DND-41 (cell line): ENCODE results near the gene DSTN.

ENCODE experiments used
- ATAC-seq: fragments of 200-7000 bp; cut with Tn5 transposase; 3 replicates; pipeline ENCODE4 v1.9.1; 2021; ENCODE audit warnings: low read depth; ENCODE audit not compliant: insufficient read depth
- DNase-seq: peaks from one replicate; pipeline ENCODE4 v3.0.0-alpha.2; 2020
- H2AFZ ChIP-seq: 2 replicates; pipeline ENCODE4 v1.6.0; 2012; ENCODE audit warnings: low read depth, low read length
- H3K27ac ChIP-seq: 2 replicates; pipeline ENCODE4 v1.5.1; 2012; ENCODE audit warnings: low read length, inconsistent platforms
- H3K27me3 ChIP-seq: fragments of 200-600 bp; sonication (generic); 2 replicates; pipeline ENCODE4 v1.6.0; 2012; ENCODE audit warnings: low read length, mild to moderate bottlenecking, inconsistent platforms; ENCODE audit not compliant: insufficient read depth, poor library complexity
- H3K36me3 ChIP-seq: 2 replicates; pipeline ENCODE4 v1.5.1; 2012; ENCODE audit warnings: low read length, inconsistent platforms; ENCODE audit not compliant: insufficient read depth
- H3K4me1 ChIP-seq: 2 replicates; pipeline ENCODE4 v1.5.1; 2012; ENCODE audit warnings: mild to moderate bottlenecking, low read length; ENCODE audit not compliant: insufficient read depth
- H3K4me2 ChIP-seq: 2 replicates; pipeline ENCODE4 v1.6.0; 2012; ENCODE audit warnings: mild to moderate bottlenecking, moderate library complexity, low read length, inconsistent platforms; ENCODE audit not compliant: insufficient read depth
- H3K4me3 ChIP-seq, 2 experiments: fragments of 200-600 bp in 1 of 2; shearing (Covaris generic) in 1 of 2; 2 replicates each; pipeline ENCODE4 v1.5.1; 2012 to 2016; ENCODE audit warnings: inconsistent platforms in 2 of 2, low read length in 2 of 2, mild to moderate bottlenecking in 2 of 2, low read depth in 1 of 2, moderate library complexity in 1 of 2
- H3K79me2 ChIP-seq: 2 replicates; pipeline ENCODE4 v1.6.0; 2012; ENCODE audit warnings: low read length, inconsistent platforms; ENCODE audit not compliant: insufficient read depth
- H3K9ac ChIP-seq: 2 replicates; pipeline ENCODE4 v1.6.0; 2012; ENCODE audit warnings: low read depth, mild to moderate bottlenecking, inconsistent platforms, low read length, moderate library complexity
- H3K9me3 ChIP-seq: 2 replicates; pipeline ENCODE4 v1.5.1; 2012; ENCODE audit warnings: low read length, moderate library complexity, mild to moderate bottlenecking, inconsistent platforms; ENCODE audit not compliant: insufficient read depth, severe bottlenecking
- H4K20me1 ChIP-seq: 2 replicates; pipeline ENCODE4 v1.6.0; 2012; ENCODE audit warnings: low read length; ENCODE audit not compliant: insufficient read depth
- EZH2 ChIP-seq: IDR thresholded peaks from 3 replicates; pipeline ENCODE4 v1.6.1; 2012; ENCODE audit warnings: borderline replicate concordance, low read depth, mild to moderate bottlenecking, moderate library complexity, low read length, inconsistent platforms; ENCODE audit not compliant: severe bottlenecking
- TF ChIP-seq, protein P1 (sequence below): IDR thresholded peaks from 2 replicates; pipeline ENCODE4 v1.5.1; 2012; ENCODE audit warnings: borderline replicate concordance, low read length, moderate library complexity, mild to moderate bottlenecking; ENCODE audit not compliant: poor library complexity, severe bottlenecking; ENCODE audit errors: extremely low read depth

DSTN gene

DNA sequence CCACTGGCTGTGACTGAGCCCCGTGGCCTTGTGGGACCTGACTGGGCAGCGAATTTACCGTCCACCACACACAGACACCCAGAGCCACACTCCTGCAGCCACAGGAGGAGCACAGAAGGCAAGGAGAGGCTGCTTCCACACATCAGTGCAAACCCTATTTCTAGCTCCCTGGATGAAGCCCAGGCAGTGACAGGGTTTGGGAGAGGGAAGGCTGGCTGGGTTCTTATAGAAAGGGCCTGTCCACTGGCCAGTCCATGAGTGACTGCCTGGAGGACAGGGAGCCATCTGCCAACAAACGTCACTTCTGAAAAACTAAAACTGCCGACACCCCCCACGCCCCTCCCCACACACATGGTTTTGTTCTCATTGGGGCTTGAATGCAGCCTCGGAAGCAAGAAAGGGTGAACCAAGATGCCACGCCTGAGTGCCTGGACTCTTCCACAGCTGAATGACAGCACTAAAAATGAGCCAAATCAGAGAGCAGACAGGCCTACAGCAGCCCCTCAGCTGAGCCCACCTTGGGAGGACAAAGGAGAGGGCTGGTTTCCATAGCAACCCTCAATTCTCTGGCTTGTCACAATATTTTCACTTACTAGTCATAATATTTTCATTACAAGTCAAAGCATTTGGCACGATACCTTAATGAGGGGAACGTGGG is 73.8 kb downstream of the DSTN start:
- no peak overlapping the region for H3K9ac ChIP-seq
- no peak for DNase-seq
- H2AFZ ChIP-seq = no peak overlapping the region
- no peak overlapping the region for H3K4me3 ChIP-seq
- peaks cover 33% of the 10 kb centered on the region for H3K79me2 ChIP-seq
- no peak for TF ChIP-seq EZH2
- TF ChIP-seq, protein P1, sequence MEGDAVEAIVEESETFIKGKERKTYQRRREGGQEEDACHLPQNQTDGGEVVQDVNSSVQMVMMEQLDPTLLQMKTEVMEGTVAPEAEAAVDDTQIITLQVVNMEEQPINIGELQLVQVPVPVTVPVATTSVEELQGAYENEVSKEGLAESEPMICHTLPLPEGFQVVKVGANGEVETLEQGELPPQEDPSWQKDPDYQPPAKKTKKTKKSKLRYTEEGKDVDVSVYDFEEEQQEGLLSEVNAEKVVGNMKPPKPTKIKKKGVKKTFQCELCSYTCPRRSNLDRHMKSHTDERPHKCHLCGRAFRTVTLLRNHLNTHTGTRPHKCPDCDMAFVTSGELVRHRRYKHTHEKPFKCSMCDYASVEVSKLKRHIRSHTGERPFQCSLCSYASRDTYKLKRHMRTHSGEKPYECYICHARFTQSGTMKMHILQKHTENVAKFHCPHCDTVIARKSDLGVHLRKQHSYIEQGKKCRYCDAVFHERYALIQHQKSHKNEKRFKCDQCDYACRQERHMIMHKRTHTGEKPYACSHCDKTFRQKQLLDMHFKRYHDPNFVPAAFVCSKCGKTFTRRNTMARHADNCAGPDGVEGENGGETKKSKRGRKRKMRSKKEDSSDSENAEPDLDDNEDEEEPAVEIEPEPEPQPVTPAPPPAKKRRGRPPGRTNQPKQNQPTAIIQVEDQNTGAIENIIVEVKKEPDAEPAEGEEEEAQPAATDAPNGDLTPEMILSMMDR = no peak
- H3K4me1 ChIP-seq = no peaks in the 10 kb centered on the region
- H4K20me1 ChIP-seq = peaks cover 75% of the 10 kb centered on the region
- no peak overlapping the region for H3K27ac ChIP-seq
- no peak overlapping the region for H3K4me2 ChIP-seq
- peaks cover 49% of the 10 kb centered on the region for H3K36me3 ChIP-seq
- no peaks in the 10 kb centered on the region for H3K27me3 ChIP-seq
- no peaks in the 10 kb centered on the region for H3K9me3 ChIP-seq
- ATAC-seq = no peak

DNA sequence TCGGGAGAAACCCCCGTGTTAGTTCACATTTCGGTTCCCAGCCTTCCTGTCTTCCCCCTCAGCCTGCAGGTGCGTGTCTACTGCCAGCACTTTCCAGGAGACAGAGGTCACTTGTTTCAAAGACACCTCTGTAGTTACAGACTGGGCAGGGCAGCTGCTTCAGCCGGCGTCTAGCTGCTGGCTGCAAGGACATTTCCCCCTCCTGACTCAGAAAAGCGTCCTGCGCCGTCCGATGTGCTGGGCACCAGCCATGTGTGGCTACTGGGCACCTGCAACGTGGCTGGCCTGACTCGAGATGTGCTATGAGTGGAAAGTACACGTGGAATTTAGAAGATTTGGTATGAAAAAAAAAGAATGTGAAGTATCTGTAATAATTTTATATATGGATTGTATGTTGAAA is 74.6 kb downstream of the DSTN start:
- no peaks in the 10 kb centered on the region for H3K9me3 ChIP-seq
- no peak overlapping the region for H3K9ac ChIP-seq
- H3K4me1 ChIP-seq = no peaks in the 10 kb centered on the region
- no peak overlapping the region for H3K27ac ChIP-seq
- peaks cover 41% of the 10 kb centered on the region for H3K36me3 ChIP-seq
- TF ChIP-seq, protein P1 = no peak
- TF ChIP-seq EZH2 = no peak
- peaks cover 33% of the 10 kb centered on the region for H3K79me2 ChIP-seq
- ATAC-seq (no peak), DNase-seq (no peak)
- H4K20me1 ChIP-seq = peaks cover 75% of the 10 kb centered on the region
- H3K4me2 ChIP-seq = no peak overlapping the region
- H3K4me3 ChIP-seq = no peak overlapping the region
- H2AFZ ChIP-seq = no peak overlapping the region
- no peaks in the 10 kb centered on the region for H3K27me3 ChIP-seq

DNA sequence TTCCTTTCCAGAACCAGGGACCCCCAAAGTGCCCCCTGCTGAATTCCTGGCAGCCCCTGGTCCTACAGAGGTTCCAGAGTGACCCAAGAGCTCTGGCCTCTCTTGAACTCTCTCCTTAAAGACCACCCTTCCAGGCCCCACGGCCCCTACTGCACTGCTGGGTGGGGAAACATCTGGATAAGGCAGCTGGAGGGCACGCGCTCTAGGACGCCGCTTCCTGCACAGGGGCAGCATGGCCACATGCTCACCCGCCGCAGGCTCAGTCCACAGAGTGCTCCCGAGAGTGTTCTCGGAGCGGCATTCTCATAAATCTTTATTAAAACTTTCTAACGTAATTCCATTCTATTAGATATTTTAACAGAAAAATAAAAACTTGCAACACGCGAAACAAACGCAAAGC is 75.1 kb downstream of the DSTN start:
- H3K4me3 ChIP-seq = no peak overlapping the region
- no peak overlapping the region for H3K4me2 ChIP-seq
- H2AFZ ChIP-seq = no peak overlapping the region
- no peak overlapping the region for H3K9ac ChIP-seq
- no peak overlapping the region for H3K27ac ChIP-seq
- peaks cover 76% of the 10 kb centered on the region for H4K20me1 ChIP-seq
- ATAC-seq (no peak), DNase-seq (no peak)
- H3K4me1 ChIP-seq = no peaks in the 10 kb centered on the region
- peaks cover 38% of the 10 kb centered on the region for H3K36me3 ChIP-seq
- H3K79me2 ChIP-seq = peaks cover 33% of the 10 kb centered on the region
- H3K27me3 ChIP-seq = no peaks in the 10 kb centered on the region
- no peaks in the 10 kb centered on the region for H3K9me3 ChIP-seq
- no peak for TF ChIP-seq EZH2
- TF ChIP-seq, protein P1 = no peak
